WTC11 (cell line): ENCODE results near the gene SIRT3. TPM values are rescaled to one million over a fixed set of nuclear protein-coding genes. Genes with fewer than 3 reads are reported as not detected.
A peak's percentile ranks its signal among the peaks of the same experiment; 100 is the strongest.

Source experiments
- ATAC-seq: fragments of 200-7000 bp; cut with Tn5 transposase; 2 replicates; pipeline ENCODE4 v1.10.0; 2021; ENCODE audit warnings: mild to moderate bottlenecking, moderate library complexity
- CTCF ChIA-PET: fragments of 300-600 bp; sonication (Branson Sonifier 250); formaldehyde crosslinking; loops from one replicate; lab custom pipeline; 2021; ENCODE audit warnings: antibody characterized with exemption; lab: Charles Lee
- POLR2A ChIA-PET: fragments of 350-600 bp; sonication (Branson Sonifier 250); formaldehyde crosslinking; loops from one replicate; lab custom pipeline; 2021; ENCODE audit warnings: antibody characterized with exemption; lab: Charles Lee
- DNase-seq: peaks from one replicate; pipeline ENCODE4 v3.0.0; 2021; ENCODE audit warnings: low spot score
- H3K27ac Mint-ChIP-seq: 2 replicates; pipeline ENCODE4 v1.8.0; 2021; ENCODE audit warnings: mixed read lengths
- H3K27me3 Mint-ChIP-seq: 2 replicates; pipeline ENCODE4 v1.8.0; 2021; ENCODE audit warnings: low read depth, mild to moderate bottlenecking, moderate library complexity, mixed read lengths
- H3K36me3 Mint-ChIP-seq: 2 replicates; pipeline ENCODE4 v1.8.0; 2021; ENCODE audit warnings: mixed read lengths
- H3K4me1 Mint-ChIP-seq: 2 replicates; pipeline ENCODE4 v1.8.0; 2022; ENCODE audit warnings: mixed read lengths
- H3K4me3 Mint-ChIP-seq: 2 replicates; pipeline ENCODE4 v1.8.0; 2021; ENCODE audit warnings: mild to moderate bottlenecking, moderate library complexity, mixed read lengths
- H3K9me3 Mint-ChIP-seq: 2 replicates; pipeline ENCODE4 v1.8.0; 2021; ENCODE audit warnings: mixed read lengths
- ARID4B ChIP-seq: sonication (generic); formaldehyde crosslinking; IDR thresholded peaks from 2 replicates; pipeline ENCODE4 v1.8.0; 2023; ENCODE audit warnings: missing genetic modification reagents, mild to moderate bottlenecking, borderline replicate concordance
- CDX4 ChIP-seq: fragments of 250-450 bp; sonication (Bioruptor Pico); IDR thresholded peaks from 2 replicates; pipeline ENCODE4 v1.9.0; 2021; ENCODE audit warnings: moderate library complexity, mild to moderate bottlenecking, inconsistent platforms, borderline replicate concordance
- ELF4 ChIP-seq: sonication (generic); formaldehyde crosslinking; IDR thresholded peaks from 2 replicates; pipeline ENCODE4 v1.8.1; 2022; ENCODE audit warnings: low read depth, mild to moderate bottlenecking, moderate library complexity, missing genetic modification reagents
- FOXJ3 ChIP-seq: sonication (generic); formaldehyde crosslinking; IDR thresholded peaks from 2 replicates; pipeline ENCODE4 v1.9.0; 2021; ENCODE audit warnings: missing genetic modification reagents, mild to moderate bottlenecking, borderline replicate concordance
- FOXP1 ChIP-seq: sonication (generic); formaldehyde crosslinking; IDR thresholded peaks from 2 replicates; pipeline ENCODE4 v1.8.0; 2022; ENCODE audit warnings: missing genetic modification reagents, mild to moderate bottlenecking, moderate library complexity, borderline replicate concordance
- GTF2I ChIP-seq: fragments of 250-450 bp; sonication (Bioruptor Pico); conservative IDR thresholded peaks from 2 replicates; pipeline ENCODE4 v1.4.0; 2021; ENCODE audit warnings: mild to moderate bottlenecking
- HMGA2 ChIP-seq: fragments of 250-450 bp; sonication (Bioruptor Pico); IDR thresholded peaks from 2 replicates; pipeline ENCODE4 v1.4.0; 2021; ENCODE audit warnings: mild to moderate bottlenecking, moderate library complexity
- IRF2 ChIP-seq: sonication (generic); formaldehyde crosslinking; IDR thresholded peaks from 2 replicates; pipeline ENCODE4 v1.8.0; 2022; ENCODE audit warnings: low read depth, missing genetic modification reagents, borderline replicate concordance
- JAZF1 ChIP-seq: fragments of 250-450 bp; sonication (Bioruptor Pico); IDR thresholded peaks from 2 replicates; pipeline ENCODE4 v1.9.0; 2021; ENCODE audit warnings: moderate library complexity, mild to moderate bottlenecking, inconsistent platforms
- MLX ChIP-seq: sonication (generic); formaldehyde crosslinking; IDR thresholded peaks from 2 replicates; pipeline ENCODE4 v1.8.1; 2023; ENCODE audit warnings: mild to moderate bottlenecking, missing genetic modification reagents, moderate library complexity
- NFYB ChIP-seq: sonication (generic); formaldehyde crosslinking; conservative IDR thresholded peaks from 2 replicates; pipeline ENCODE4 v1.8.0; 2022; ENCODE audit warnings: low read depth, missing genetic modification reagents
- TEAD4 ChIP-seq: sonication (generic); formaldehyde crosslinking; IDR thresholded peaks from 2 replicates; pipeline ENCODE4 v1.8.0; 2022; ENCODE audit warnings: mild to moderate bottlenecking, missing genetic modification reagents
- ZBTB21 ChIP-seq: sonication (generic); formaldehyde crosslinking; IDR thresholded peaks from 2 replicates; pipeline ENCODE4 v1.8.1; 2023; ENCODE audit warnings: mild to moderate bottlenecking, missing genetic modification reagents, borderline replicate concordance
- ZNF121 ChIP-seq: sonication (generic); formaldehyde crosslinking; IDR thresholded peaks from 2 replicates; pipeline ENCODE4 v1.8.0; 2023; ENCODE audit warnings: missing genetic modification reagents
- ZNF416 ChIP-seq: fragments of 250-450 bp; sonication (Bioruptor Pico); IDR thresholded peaks from 2 replicates; pipeline ENCODE4 v1.9.0; 2021; ENCODE audit warnings: mild to moderate bottlenecking, inconsistent platforms
- ZNF423 ChIP-seq: fragments of 250-450 bp; sonication (Bioruptor Pico); IDR thresholded peaks from 2 replicates; pipeline ENCODE4 v2.1.2; 2022; ENCODE audit warnings: mild to moderate bottlenecking, moderate library complexity
- ZNF425 ChIP-seq: fragments of 250-450 bp; sonication (Bioruptor Pico); conservative IDR thresholded peaks from 2 replicates; pipeline ENCODE4 v1.9.0; 2021; ENCODE audit warnings: mild to moderate bottlenecking
- ZNF512 ChIP-seq: sonication (generic); formaldehyde crosslinking; IDR thresholded peaks from 2 replicates; pipeline ENCODE4 v1.8.1; 2022; ENCODE audit warnings: missing genetic modification reagents, borderline replicate concordance
- total RNA-seq: library from RNA; stranded (reverse); gene quantifications from 3 replicates; pipeline ENCODE4 v1.2.3, GENCODE V29; 2021
- TF ChIP-seq, protein P1 (sequence below): sonication (generic); formaldehyde crosslinking; IDR thresholded peaks from 2 replicates; pipeline ENCODE4 v1.8.0; 2022; ENCODE audit warnings: mild to moderate bottlenecking, missing genetic modification reagents
- TF ChIP-seq, protein P2 (sequence below): sonication (generic); formaldehyde crosslinking; IDR thresholded peaks from 2 replicates; pipeline ENCODE4 v1.8.1; 2022; ENCODE audit warnings: mild to moderate bottlenecking, moderate library complexity, missing genetic modification reagents

Gene SIRT3
- total RNA-seq, 1 experiment from 2014 or later: 21.0 TPM

- no peaks in the 10 kb centered on the region for H3K9me3 Mint-ChIP-seq
- ATAC-seq (no peak), DNase-seq (no peak)
- H3K4me1 Mint-ChIP-seq: peaks cover 8% of the 10 kb centered on the region; the same call in 1 of the 2 replicates
- no peak for TF ChIP-seq IRF2
- TF ChIP-seq ZNF416 (CRISPR knock-in tag): no peak
- no peak for TF ChIP-seq FOXP1 (CRISPR knock-in tag)
- TF ChIP-seq ZNF425 (CRISPR knock-in tag): no peak
- no peak for TF ChIP-seq CDX4 (CRISPR knock-in tag)
- TF ChIP-seq, protein P1, sequence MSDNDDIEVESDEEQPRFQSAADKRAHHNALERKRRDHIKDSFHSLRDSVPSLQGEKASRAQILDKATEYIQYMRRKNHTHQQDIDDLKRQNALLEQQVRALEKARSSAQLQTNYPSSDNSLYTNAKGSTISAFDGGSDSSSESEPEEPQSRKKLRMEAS (CRISPR knock-in tag): no peak
- TF ChIP-seq JAZF1: no peak
- peak overlapping the region; percentile 97 for H3K4me3 Mint-ChIP-seq
- POLR2A ChIA-PET: no interaction called here
- H3K27me3 Mint-ChIP-seq: no peaks in the 10 kb centered on the region
- H3K27ac Mint-ChIP-seq: no peak overlapping the region
- H3K36me3 Mint-ChIP-seq: peaks cover 21% of the 10 kb centered on the region
- CTCF ChIA-PET: no interaction called here
Measured at GRCh38 chr11:205221-206001, 30.7 kb downstream of the SIRT3 start.

DNA sequence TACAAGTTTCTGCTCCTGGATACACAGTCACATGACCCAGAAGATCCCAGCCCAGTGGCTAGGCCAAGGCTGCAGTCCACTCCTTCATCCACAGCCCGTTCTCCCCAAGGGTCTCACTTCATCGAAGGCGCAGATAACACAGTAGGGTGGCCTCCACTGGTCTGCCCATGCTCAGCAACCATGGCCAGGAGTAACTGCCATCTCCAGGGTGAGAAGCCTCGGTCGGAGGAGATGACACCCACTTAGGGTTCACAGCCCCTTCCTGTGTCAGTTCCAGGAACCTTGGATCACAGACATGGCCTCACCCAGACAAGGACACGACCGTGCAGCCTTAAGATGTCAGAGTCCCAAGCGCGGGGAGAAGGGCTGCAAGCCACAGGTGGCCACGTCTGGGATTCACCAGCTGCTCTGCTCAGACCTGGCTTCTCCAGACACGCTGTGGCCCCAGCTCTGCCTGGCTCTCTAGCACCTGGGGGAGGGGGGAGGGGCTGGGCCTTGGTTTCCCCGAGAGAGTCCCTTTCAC, 31.5 kb downstream of the SIRT3 start:
- H3K36me3 Mint-ChIP-seq: peaks cover 14% of the 10 kb centered on the region
- DNase-seq (no peak), ATAC-seq (no peak)
- H3K9me3 Mint-ChIP-seq: no peaks in the 10 kb centered on the region
- H3K27ac Mint-ChIP-seq: no peak overlapping the region
- ChIA-PET CTCF (no interaction called here), POLR2A (no interaction called here)
- TF ChIP-seq ZNF512: no peak
- TF ChIP-seq HMGA2: no peak
- no peak for TF ChIP-seq ZBTB21 (CRISPR knock-in tag)
- no peak for TF ChIP-seq MLX
- TF ChIP-seq ZNF121 (CRISPR knock-in tag): no peak
- no peak for TF ChIP-seq FOXJ3 (CRISPR knock-in tag)
- no peak for TF ChIP-seq ELF4 (CRISPR knock-in tag)
- no peak for TF ChIP-seq ZNF416 (CRISPR knock-in tag)
- no peak for TF ChIP-seq NFYB (CRISPR knock-in tag)
- H3K27me3 Mint-ChIP-seq: no peaks in the 10 kb centered on the region
- no peak overlapping the region for H3K4me3 Mint-ChIP-seq
- peaks cover 6% of the 10 kb centered on the region; the same call in 1 of the 2 replicates for H3K4me1 Mint-ChIP-seq

- ATAC-seq (no peak), DNase-seq (no peak)
- H3K9me3 Mint-ChIP-seq: no peaks in the 10 kb centered on the region
- ChIA-PET POLR2A (no interaction called here), CTCF (no interaction called here)
- H3K4me3 Mint-ChIP-seq: no peak overlapping the region
- peaks cover 4% of the 10 kb centered on the region; the same call in 1 of the 2 replicates for H3K4me1 Mint-ChIP-seq
- no peak overlapping the region for H3K27ac Mint-ChIP-seq
- H3K36me3 Mint-ChIP-seq: peaks cover 13% of the 10 kb centered on the region
- no peaks in the 10 kb centered on the region for H3K27me3 Mint-ChIP-seq
- no peak for TF ChIP-seq GTF2I (CRISPR knock-in tag)
- TF ChIP-seq, protein P2, sequence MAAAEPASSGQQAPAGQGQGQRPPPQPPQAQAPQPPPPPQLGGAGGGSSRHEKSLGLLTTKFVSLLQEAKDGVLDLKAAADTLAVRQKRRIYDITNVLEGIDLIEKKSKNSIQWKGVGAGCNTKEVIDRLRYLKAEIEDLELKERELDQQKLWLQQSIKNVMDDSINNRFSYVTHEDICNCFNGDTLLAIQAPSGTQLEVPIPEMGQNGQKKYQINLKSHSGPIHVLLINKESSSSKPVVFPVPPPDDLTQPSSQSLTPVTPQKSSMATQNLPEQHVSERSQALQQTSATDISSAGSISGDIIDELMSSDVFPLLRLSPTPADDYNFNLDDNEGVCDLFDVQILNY (CRISPR knock-in tag): no peak
- TF ChIP-seq FOXJ3 (CRISPR knock-in tag): no peak
- TF ChIP-seq TEAD4: no peak
- no peak for TF ChIP-seq ARID4B
- TF ChIP-seq ZNF423: no peak
Measured at GRCh38 chr11:203945-204586, 32.1 kb downstream of the SIRT3 start.
